Activated CD8-positive, alpha-beta T cell treated with anti-CD3 and anti-CD28 coated beads for 36 hours (primary cell): Measurements from ENCODE around the gene IL21R. TPM values are rescaled to one million over a fixed set of nuclear protein-coding genes. Genes with fewer than 3 reads are reported as not detected.
A peak's percentile ranks its signal among the peaks of the same experiment; 100 is the strongest.

Source experiments
- ATAC-seq: fragments of 200-7000 bp; cut with Tn5 transposase; one replicate; pipeline ENCODE4 v1.10.0; 2021; ENCODE audit warnings: mild to moderate bottlenecking, moderate library complexity
- CTCF ChIA-PET: fragments of 350-600 bp; sonication (Branson Sonifier 250); formaldehyde crosslinking; loops from one replicate; lab custom pipeline; 2021; ENCODE audit warnings: antibody characterized with exemption; lab: Charles Lee
- POLR2A ChIA-PET: fragments of 350-600 bp; sonication (Branson Sonifier 250); formaldehyde crosslinking; loops from one replicate; lab custom pipeline; 2021; ENCODE audit warnings: antibody characterized with exemption; lab: Charles Lee
- DNase-seq: peaks from one replicate; pipeline ENCODE4 v3.0.0-alpha.2; 2020
- H3K27ac Mint-ChIP-seq: one replicate; pipeline ENCODE4 v1.8.0; 2021; ENCODE audit warnings: mild to moderate bottlenecking, mixed read lengths
- H3K27me3 Mint-ChIP-seq: one replicate; pipeline ENCODE4 v1.8.0; 2021; ENCODE audit warnings: mixed read lengths
- H3K36me3 Mint-ChIP-seq: one replicate; pipeline ENCODE4 v1.8.0; 2021; ENCODE audit warnings: low read depth, mixed read lengths
- H3K4me1 Mint-ChIP-seq: one replicate; pipeline ENCODE4 v1.8.0; 2021; ENCODE audit warnings: low read depth, mixed read lengths
- H3K4me3 Mint-ChIP-seq: one replicate; pipeline ENCODE4 v1.8.0; 2021; ENCODE audit warnings: mild to moderate bottlenecking, moderate library complexity, mixed read lengths
- H3K9me3 Mint-ChIP-seq: one replicate; pipeline ENCODE4 v1.8.0; 2021; ENCODE audit warnings: mixed read lengths
- intact Hi-C: fragments of 100-400 bp; cut with micrococcal nuclease; formaldehyde crosslinking; loops from one replicate; pipeline ENCODE4 v1.10.0; 2022
- total RNA-seq, 2 experiments: library from RNA; stranded (reverse); gene quantifications; one replicate each; pipeline ENCODE4 v1.2.3, GENCODE V29; 2021
- TF ChIP-seq, protein P1 (sequence below): fragments of 200-600 bp; IDR thresholded peaks from one replicate; pipeline ENCODE4 v1.8.0; 2022; ENCODE audit warnings: antibody characterized with exemption, mild to moderate bottlenecking

Gene IL21R
- total RNA-seq, 2 experiments from 2014 or later, result 95.6 to 97.2 TPM

DNA sequence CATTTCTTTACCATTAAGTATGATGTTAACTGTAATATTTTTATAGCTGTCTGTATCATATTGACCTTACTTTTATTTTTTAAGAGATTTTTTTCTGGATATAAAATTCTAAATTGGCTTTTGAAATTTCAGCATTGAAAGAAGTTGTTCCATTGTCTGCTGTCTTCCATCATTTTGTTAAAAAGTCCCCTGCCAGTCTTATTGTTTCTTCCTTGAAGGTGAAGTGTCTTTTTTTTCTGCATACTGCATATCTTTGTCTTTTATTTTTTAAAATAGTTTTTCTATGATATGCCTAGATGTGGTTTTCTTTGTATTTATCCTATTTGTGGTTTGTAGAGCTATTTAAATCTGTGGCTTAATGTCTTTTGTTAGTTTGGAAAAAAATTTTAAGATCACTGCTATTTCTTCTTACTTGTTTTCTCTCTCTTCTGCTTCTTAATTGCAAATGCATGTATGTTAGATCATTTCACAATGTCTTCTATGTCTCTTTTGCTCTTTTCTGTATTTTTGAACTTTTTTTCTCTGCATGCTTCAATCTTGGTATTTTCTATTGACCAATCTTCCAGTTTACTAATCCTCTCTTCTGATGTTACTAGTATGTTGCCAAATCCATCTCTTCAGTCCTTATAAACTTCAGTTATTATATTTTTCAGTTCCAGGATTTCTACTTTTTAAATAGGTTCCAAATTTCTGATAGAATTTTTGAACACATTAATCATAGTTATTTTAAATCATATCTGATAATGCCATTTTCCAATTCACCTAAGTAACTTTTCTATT is 20.2 kb downstream of the IL21R start:
- peaks cover 73% of the 10 kb centered on the region for H3K4me1 Mint-ChIP-seq

DNA sequence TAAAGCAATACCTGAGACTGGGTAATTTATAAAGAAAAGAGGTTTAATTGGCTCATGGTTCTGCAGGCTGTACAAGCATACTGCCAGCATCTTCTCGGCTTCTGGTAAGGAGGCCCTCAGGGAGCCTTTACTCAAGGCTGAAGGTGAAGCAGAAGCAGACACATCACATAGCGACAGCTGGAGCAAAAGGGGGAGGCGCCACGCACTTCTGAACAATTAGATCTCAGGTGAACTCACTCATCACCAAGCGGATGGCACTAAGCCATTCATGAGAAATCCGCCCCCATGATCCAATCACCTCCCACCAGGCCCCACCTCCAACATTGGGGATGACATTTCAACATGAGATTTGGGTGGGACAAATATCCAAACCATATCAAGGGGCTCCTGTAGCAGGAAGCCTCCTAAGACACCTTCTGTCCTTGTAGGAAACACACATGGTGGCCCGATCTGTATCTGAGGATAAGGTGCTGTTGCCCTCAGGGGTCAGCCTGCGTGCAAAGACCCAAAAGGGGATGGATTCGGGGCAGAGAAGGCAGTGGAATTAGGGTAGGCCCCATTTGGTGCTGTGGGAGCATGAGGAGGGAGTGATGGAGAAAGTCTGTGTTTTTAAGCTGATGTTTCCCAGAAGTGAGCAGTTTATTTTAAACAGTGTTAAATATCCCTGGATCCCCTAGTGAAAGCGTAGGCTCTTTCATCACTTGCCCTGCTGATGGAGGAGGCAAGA is 23.0 kb downstream of the IL21R start:
- Mint-ChIP-seq H3K4me1 (peaks cover 81% of the 10 kb centered on the region), H3K27ac (peak overlapping the region; percentile 92), H3K9me3 (peaks cover 23% of the 10 kb centered on the region), H3K27me3 (no peaks in the 10 kb centered on the region), H3K4me3 (no peak overlapping the region), H3K36me3 (peaks cover 89% of the 10 kb centered on the region)
- TF ChIP-seq, protein P1, sequence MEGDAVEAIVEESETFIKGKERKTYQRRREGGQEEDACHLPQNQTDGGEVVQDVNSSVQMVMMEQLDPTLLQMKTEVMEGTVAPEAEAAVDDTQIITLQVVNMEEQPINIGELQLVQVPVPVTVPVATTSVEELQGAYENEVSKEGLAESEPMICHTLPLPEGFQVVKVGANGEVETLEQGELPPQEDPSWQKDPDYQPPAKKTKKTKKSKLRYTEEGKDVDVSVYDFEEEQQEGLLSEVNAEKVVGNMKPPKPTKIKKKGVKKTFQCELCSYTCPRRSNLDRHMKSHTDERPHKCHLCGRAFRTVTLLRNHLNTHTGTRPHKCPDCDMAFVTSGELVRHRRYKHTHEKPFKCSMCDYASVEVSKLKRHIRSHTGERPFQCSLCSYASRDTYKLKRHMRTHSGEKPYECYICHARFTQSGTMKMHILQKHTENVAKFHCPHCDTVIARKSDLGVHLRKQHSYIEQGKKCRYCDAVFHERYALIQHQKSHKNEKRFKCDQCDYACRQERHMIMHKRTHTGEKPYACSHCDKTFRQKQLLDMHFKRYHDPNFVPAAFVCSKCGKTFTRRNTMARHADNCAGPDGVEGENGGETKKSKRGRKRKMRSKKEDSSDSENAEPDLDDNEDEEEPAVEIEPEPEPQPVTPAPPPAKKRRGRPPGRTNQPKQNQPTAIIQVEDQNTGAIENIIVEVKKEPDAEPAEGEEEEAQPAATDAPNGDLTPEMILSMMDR, result no peak
- intact Hi-C loops, result no loop called here
- ChIA-PET POLR2A (interaction anchor here (0.6 to 4.8 kb wide), 8 partner anchors 10 to 109 kb away, joined by 3 to 71 read pairs (median 5); partner anchors contain the start of gene IL21R), CTCF (no interaction called here)
- peak; percentile 20 for DNase-seq
- no peak for ATAC-seq

More for the DNA sequence above, 20.2 kb downstream of the IL21R start:
- ChIA-PET POLR2A (interaction anchor here (1.0 to 9.2 kb wide), 8 partner anchors 10 to 54 kb away, joined by 3 to 86 read pairs (median 6); partner anchors contain the start of gene IL21R), CTCF (interaction anchor here (1.1 to 2.5 kb wide), 4 partner anchors 31 to 312 kb away, joined by 3 to 7 read pairs (median 3); no protein-coding TSS in a partner anchor)
- no peak for ATAC-seq
- intact Hi-C loops, result no loop called here
- TF ChIP-seq, protein P1, result no peak
- peaks cover 87% of the 10 kb centered on the region for H3K36me3 Mint-ChIP-seq
- peak overlapping the region; percentile 59 for H3K27ac Mint-ChIP-seq
- H3K9me3 Mint-ChIP-seq, result peaks cover 23% of the 10 kb centered on the region
- no peaks in the 10 kb centered on the region for H3K27me3 Mint-ChIP-seq
- DNase-seq, result no peak
- no peak overlapping the region for H3K4me3 Mint-ChIP-seq

GRCh38 chr16:27425961-27426360 is 24.0 kb downstream of the IL21R start:
- TF ChIP-seq, protein P1, result no peak
- Mint-ChIP-seq H3K4me3 (peak overlapping the region; percentile 64), H3K27ac (peak overlapping the region; percentile 92), H3K4me1 (peaks cover 81% of the 10 kb centered on the region), H3K27me3 (no peaks in the 10 kb centered on the region), H3K36me3 (peaks cover 89% of the 10 kb centered on the region), H3K9me3 (peaks cover 16% of the 10 kb centered on the region)
- CTCF ChIA-PET, result interaction anchor here (1.6 kb wide), 1 partner anchor 191 kb away, joined by 7 read pairs; no protein-coding TSS in a partner anchor
- POLR2A ChIA-PET, result interaction anchor here (1.1 to 4.8 kb wide), 7 partner anchors 9 to 190 kb away, joined by 3 to 71 read pairs (median 9); partner anchors contain the start of gene IL21R
- intact Hi-C loops, result loop anchor here (2.0 kb wide), 1 partner anchor 17 kb away; no protein-coding TSS in a partner anchor
- DNase-seq (peak; percentile 14), ATAC-seq (peak; percentile 2)

DNA sequence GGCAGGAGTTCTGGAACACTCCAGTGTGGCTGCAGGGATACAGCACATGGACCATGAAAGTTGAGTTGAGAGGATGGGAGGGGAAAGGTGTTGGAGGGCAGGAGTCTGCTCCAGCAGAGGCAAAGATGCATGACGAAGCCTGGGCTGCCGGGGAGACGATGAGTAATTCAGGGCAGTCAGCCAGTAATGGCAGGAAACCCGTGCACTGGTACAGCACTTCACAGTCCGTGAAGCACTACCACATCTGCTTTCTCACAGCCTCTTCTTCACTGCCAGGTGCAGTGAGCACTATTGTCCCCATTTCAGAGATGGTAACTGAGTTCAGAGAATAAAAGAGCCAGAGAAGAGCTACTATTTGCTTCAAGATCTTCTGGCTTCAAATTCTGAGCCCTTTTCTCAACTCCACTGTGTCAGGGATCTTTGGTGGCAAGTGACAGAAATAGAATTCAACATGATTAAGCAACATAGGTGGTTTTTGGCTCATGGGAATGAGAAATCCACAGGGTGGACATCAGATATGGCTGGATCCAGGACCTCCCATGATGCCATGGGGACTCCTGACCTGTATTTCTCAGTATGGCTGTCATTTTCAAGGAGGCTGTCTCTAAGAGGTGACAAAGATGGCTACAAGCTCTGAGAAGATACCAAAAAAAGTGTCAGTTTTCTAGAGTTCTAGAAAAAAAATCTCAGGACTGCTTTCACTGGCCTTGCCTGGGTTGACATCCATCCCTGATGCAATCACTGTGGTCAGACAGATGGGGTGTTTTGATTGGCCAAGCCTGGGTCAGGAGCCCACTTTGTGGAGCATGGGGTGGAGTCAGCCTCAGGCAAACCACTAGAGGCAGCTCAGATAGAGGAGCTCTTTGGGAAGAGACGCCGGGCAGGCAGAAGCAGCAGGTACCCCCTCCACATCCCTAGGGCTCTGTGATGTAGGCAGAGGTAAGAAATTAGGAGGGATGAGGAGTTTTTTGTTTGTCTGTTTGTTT is 24.7 kb downstream of the IL21R start:
- CTCF ChIA-PET, result interaction anchor here (1.0 to 2.3 kb wide), 4 partner anchors 11 to 192 kb away, joined by 3 to 8 read pairs (median 6); no protein-coding TSS in a partner anchor
- no peaks in the 10 kb centered on the region for H3K27me3 Mint-ChIP-seq

More for the DNA sequence above, 24.7 kb downstream of the IL21R start:
- Mint-ChIP-seq H3K36me3 (peaks cover 88% of the 10 kb centered on the region), H3K27ac (peak overlapping the region; percentile 92), H3K4me1 (peaks cover 84% of the 10 kb centered on the region), H3K4me3 (peak overlapping the region; percentile 64), H3K9me3 (peaks cover 12% of the 10 kb centered on the region)
- DNase-seq (peak; percentile 90), ATAC-seq (peak; percentile 90)
- TF ChIP-seq, protein P1, result no peak
- intact Hi-C loops, result loop anchor here (2.0 kb wide), 1 partner anchor 18 kb away; no protein-coding TSS in a partner anchor
- POLR2A ChIA-PET, result interaction anchor here (0.7 to 9.6 kb wide), 13 partner anchors 10 to 227 kb away, joined by 3 to 85 read pairs (median 5); partner anchors contain the start of gene IL21R
